HG03175 (cell line): ENCODE measurements around the gene IL1F10.

Source experiments
- ATAC-seq: cut with Tn5 transposase; IDR thresholded peaks from one replicate; pipeline ENCODE4 v1.9.1; 2021; ENCODE audit warnings: mild to moderate bottlenecking, moderate library complexity; ENCODE audit not compliant: unreplicated experiment

Gene IL1F10

GRCh38 chr2:113111823-113112287 is 44.1 kb downstream of the IL1F10 start:
- ATAC-seq: no peak

- no peak for ATAC-seq
These were observed 44.7 kb downstream of the IL1F10 start for GRCh38 chr2:113112441-113112840.

GRCh38 chr2:113112871-113113270 is 45.1 kb downstream of the IL1F10 start:
- no peak for ATAC-seq

GRCh38 chr2:113113807-113114206 is 46.0 kb downstream of the IL1F10 start:
- ATAC-seq: no peak

GRCh38 chr2:113114224-113114945 is 46.6 kb downstream of the IL1F10 start:
- no peak for ATAC-seq

- ATAC-seq: no peak
These were observed 47.2 kb downstream of the IL1F10 start for GRCh38 chr2:113114996-113115395.

- peak; percentile 49 for ATAC-seq
These were observed 48.6 kb downstream of the IL1F10 start for GRCh38 chr2:113116100-113116958.

GRCh38 chr2:113117541-113118262 is 49.9 kb downstream of the IL1F10 start:
- no peak for ATAC-seq

- no peak for ATAC-seq
These were observed 50.5 kb downstream of the IL1F10 start for GRCh38 chr2:113118263-113118657.

- ATAC-seq: no peak
These were observed 51.3 kb downstream of the IL1F10 start for GRCh38 chr2:113119111-113119510.

- no peak for ATAC-seq
These were observed 53.1 kb downstream of the IL1F10 start for GRCh38 chr2:113120861-113121260.

- no peak for ATAC-seq
These were observed 54.6 kb downstream of the IL1F10 start for GRCh38 chr2:113122364-113122763.

GRCh38 chr2:113123726-113124125 is 56.0 kb downstream of the IL1F10 start:
- no peak for ATAC-seq

GRCh38 chr2:113124181-113124961 is 56.6 kb downstream of the IL1F10 start:
- ATAC-seq: peak; percentile 67
